ENCODE measurements around the gene POLR3GL.

Gene POLR3GL

GRCh38 chr1:145946477-145946986 lies 18.0 kb upstream of the POLR3GL start:
- no peaks in the 10 kb centered on the region for H3K9me3 ChIP-seq (ENCODE audit: insufficient read depth, low read length, severe bottlenecking)
- peaks cover 3% of the 10 kb centered on the region; the same call in 1 of the 2 replicates for H3K4me1 ChIP-seq (ENCODE audit: insufficient read depth, low read length)
- peaks cover 22% of the 10 kb centered on the region for H3K79me2 ChIP-seq (ENCODE audit: insufficient read depth, low read length)
- no peak overlapping the region for H3K4me2 ChIP-seq (ENCODE audit: insufficient read depth, low read length)
- DNase-seq (no peak), ATAC-seq (ENCODE audit: insufficient read depth, low read depth) (no peak)
- H2AFZ ChIP-seq (ENCODE audit: low read depth, low read length) = no peak overlapping the region
- no peak overlapping the region for H3K4me3 ChIP-seq (ENCODE audit: low read depth in 1 of 2, low read length in 2 of 2)
- no peak overlapping the region for H3K27ac ChIP-seq (ENCODE audit: low read length)
- no peaks in the 10 kb centered on the region; the same call in 1 of the 2 replicates for H4K20me1 ChIP-seq (ENCODE audit: insufficient read depth, low read length)
- no peak overlapping the region for H3K9ac ChIP-seq (ENCODE audit: low read depth, low read length)
- no peak for TF ChIP-seq EZH2 (IDR thresholded peaks at IDR 0.05; ENCODE audit: borderline replicate concordance, low read depth, low read length, severe bottlenecking)
- TF ChIP-seq CTCF (IDR thresholded peaks at IDR 0.05; ENCODE audit: borderline replicate concordance, extremely low read depth, low read length, poor library complexity, severe bottlenecking) = no peak
- H3K27me3 ChIP-seq (ENCODE audit: insufficient read depth, low read length, poor library complexity) = no peaks in the 10 kb centered on the region
- peaks cover 53% of the 10 kb centered on the region for H3K36me3 ChIP-seq (ENCODE audit: insufficient read depth, low read length)

- no peak overlapping the region for H3K4me2 ChIP-seq (ENCODE audit: insufficient read depth, low read length)
- H3K4me1 ChIP-seq (ENCODE audit: insufficient read depth, low read length) = peaks cover 3% of the 10 kb centered on the region; the same call in 1 of the 2 replicates
- H3K79me2 ChIP-seq (ENCODE audit: insufficient read depth, low read length) = peaks cover 32% of the 10 kb centered on the region
- no peak for ATAC-seq (ENCODE audit: insufficient read depth, low read depth)
- H3K9me3 ChIP-seq (ENCODE audit: insufficient read depth, low read length, severe bottlenecking) = no peaks in the 10 kb centered on the region
- no peak overlapping the region for H2AFZ ChIP-seq (ENCODE audit: low read depth, low read length)
- no peak overlapping the region for H3K4me3 ChIP-seq (ENCODE audit: low read depth in 1 of 2, low read length in 2 of 2)
- H3K9ac ChIP-seq (ENCODE audit: low read depth, low read length) = no peak overlapping the region
- peaks cover 53% of the 10 kb centered on the region for H3K36me3 ChIP-seq (ENCODE audit: insufficient read depth, low read length)
- H3K27ac ChIP-seq (ENCODE audit: low read length) = no peak overlapping the region
- TF ChIP-seq EZH2 (IDR thresholded peaks at IDR 0.05; ENCODE audit: borderline replicate concordance, low read depth, low read length, severe bottlenecking) (no peak), CTCF (IDR thresholded peaks at IDR 0.05; ENCODE audit: borderline replicate concordance, extremely low read depth, low read length, poor library complexity, severe bottlenecking) (no peak)
- no peaks in the 10 kb centered on the region; the same call in 1 of the 2 replicates for H4K20me1 ChIP-seq (ENCODE audit: insufficient read depth, low read length)
- H3K27me3 ChIP-seq (ENCODE audit: insufficient read depth, low read length, poor library complexity) = no peaks in the 10 kb centered on the region
- no peak for DNase-seq
These were observed 16.9 kb upstream of the POLR3GL start for GRCh38 chr1:145947551-145947950.

GRCh38 chr1:145949219-145949618 lies 15.3 kb upstream of the POLR3GL start:
- H3K27ac ChIP-seq (ENCODE audit: low read length) = no peak overlapping the region
- no peaks in the 10 kb centered on the region for H3K9me3 ChIP-seq (ENCODE audit: insufficient read depth, low read length, severe bottlenecking)
- no peak overlapping the region for H2AFZ ChIP-seq (ENCODE audit: low read depth, low read length)
- no peak overlapping the region for H3K4me3 ChIP-seq (ENCODE audit: low read depth in 1 of 2, low read length in 2 of 2)
- peaks cover 44% of the 10 kb centered on the region for H3K36me3 ChIP-seq (ENCODE audit: insufficient read depth, low read length)
- H3K4me2 ChIP-seq (ENCODE audit: insufficient read depth, low read length) = no peak overlapping the region
- ATAC-seq (ENCODE audit: insufficient read depth, low read depth) (no peak), DNase-seq (no peak)
- no peak overlapping the region for H3K9ac ChIP-seq (ENCODE audit: low read depth, low read length)
- TF ChIP-seq CTCF (IDR thresholded peaks at IDR 0.05; ENCODE audit: borderline replicate concordance, extremely low read depth, low read length, poor library complexity, severe bottlenecking) (no peak), EZH2 (IDR thresholded peaks at IDR 0.05; ENCODE audit: borderline replicate concordance, low read depth, low read length, severe bottlenecking) (no peak)
- no peaks in the 10 kb centered on the region; the same call in 1 of the 2 replicates for H4K20me1 ChIP-seq (ENCODE audit: insufficient read depth, low read length)
- H3K27me3 ChIP-seq (ENCODE audit: insufficient read depth, low read length, poor library complexity) = no peaks in the 10 kb centered on the region
- H3K4me1 ChIP-seq (ENCODE audit: insufficient read depth, low read length) = peaks cover 8% of the 10 kb centered on the region; the same call in 1 of the 2 replicates
- H3K79me2 ChIP-seq (ENCODE audit: insufficient read depth, low read length) = peaks cover 48% of the 10 kb centered on the region
